ENCODE data around the gene HOXB8. TPM values are rescaled to one million over a fixed set of nuclear protein-coding genes. Genes with fewer than 3 reads are reported as not detected.
A peak's percentile ranks its signal among the peaks of the same experiment; 100 is the strongest.

Gene HOXB8
- total RNA-seq, 1 donor from 2014 or later: not detected

- intact Hi-C loops (cut with micrococcal nuclease): no loop called here
- no peak for DNase-seq
- H3K9me3 ChIP-seq (replicated peaks): no peaks in the 10 kb centered on the region
- H3K4me3 ChIP-seq: no peak overlapping the region
- H3K4me1 ChIP-seq: peaks cover 6% of the 10 kb centered on the region
- TF ChIP-seq, protein P1, sequence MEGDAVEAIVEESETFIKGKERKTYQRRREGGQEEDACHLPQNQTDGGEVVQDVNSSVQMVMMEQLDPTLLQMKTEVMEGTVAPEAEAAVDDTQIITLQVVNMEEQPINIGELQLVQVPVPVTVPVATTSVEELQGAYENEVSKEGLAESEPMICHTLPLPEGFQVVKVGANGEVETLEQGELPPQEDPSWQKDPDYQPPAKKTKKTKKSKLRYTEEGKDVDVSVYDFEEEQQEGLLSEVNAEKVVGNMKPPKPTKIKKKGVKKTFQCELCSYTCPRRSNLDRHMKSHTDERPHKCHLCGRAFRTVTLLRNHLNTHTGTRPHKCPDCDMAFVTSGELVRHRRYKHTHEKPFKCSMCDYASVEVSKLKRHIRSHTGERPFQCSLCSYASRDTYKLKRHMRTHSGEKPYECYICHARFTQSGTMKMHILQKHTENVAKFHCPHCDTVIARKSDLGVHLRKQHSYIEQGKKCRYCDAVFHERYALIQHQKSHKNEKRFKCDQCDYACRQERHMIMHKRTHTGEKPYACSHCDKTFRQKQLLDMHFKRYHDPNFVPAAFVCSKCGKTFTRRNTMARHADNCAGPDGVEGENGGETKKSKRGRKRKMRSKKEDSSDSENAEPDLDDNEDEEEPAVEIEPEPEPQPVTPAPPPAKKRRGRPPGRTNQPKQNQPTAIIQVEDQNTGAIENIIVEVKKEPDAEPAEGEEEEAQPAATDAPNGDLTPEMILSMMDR (IDR thresholded peaks at IDR 0.05; ENCODE audit: borderline replicate concordance): no peak
- peaks cover 100% of the 10 kb centered on the region for H3K27me3 ChIP-seq (ENCODE audit: low read depth)
- no peak overlapping the region for H3K27ac ChIP-seq (replicated peaks)
- no peaks in the 10 kb centered on the region for H3K36me3 ChIP-seq
Measured at GRCh38 chr17:48639982-48640857, 25.1 kb upstream of the HOXB8 start.

DNA sequence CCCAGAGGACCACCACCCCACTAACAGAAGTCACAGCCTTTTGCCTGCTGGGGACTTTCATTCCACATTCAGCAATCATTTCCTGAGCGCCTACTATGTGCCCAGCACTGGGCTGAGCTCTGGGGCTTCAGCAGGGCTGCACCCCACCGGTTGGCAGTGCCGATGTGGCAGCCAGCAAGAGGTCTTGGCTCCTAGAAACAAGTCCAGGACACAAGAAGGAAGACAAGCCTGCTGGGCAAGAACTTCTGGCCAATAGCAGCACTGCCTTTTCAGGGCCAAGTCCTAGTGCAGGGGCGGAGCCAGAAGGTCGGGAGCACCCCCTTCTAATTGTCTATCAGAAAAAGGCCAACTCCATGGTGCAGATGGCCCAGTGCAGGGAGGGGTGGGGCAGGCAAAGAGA, 24.0 kb upstream of the HOXB8 start:
- TF ChIP-seq, protein P1 (IDR thresholded peaks at IDR 0.05; ENCODE audit: borderline replicate concordance): no peak
- Histone ChIP-seq H3K27me3 (ENCODE audit: low read depth) (peaks cover 100% of the 10 kb centered on the region), H3K36me3 (no peaks in the 10 kb centered on the region), H3K4me3 (no peak overlapping the region), H3K9me3 (replicated peaks) (no peaks in the 10 kb centered on the region), H3K4me1 (peaks cover 6% of the 10 kb centered on the region), H3K27ac (replicated peaks) (no peak overlapping the region)
- no peak for DNase-seq
- intact Hi-C loops (cut with micrococcal nuclease): no loop called here

DNA sequence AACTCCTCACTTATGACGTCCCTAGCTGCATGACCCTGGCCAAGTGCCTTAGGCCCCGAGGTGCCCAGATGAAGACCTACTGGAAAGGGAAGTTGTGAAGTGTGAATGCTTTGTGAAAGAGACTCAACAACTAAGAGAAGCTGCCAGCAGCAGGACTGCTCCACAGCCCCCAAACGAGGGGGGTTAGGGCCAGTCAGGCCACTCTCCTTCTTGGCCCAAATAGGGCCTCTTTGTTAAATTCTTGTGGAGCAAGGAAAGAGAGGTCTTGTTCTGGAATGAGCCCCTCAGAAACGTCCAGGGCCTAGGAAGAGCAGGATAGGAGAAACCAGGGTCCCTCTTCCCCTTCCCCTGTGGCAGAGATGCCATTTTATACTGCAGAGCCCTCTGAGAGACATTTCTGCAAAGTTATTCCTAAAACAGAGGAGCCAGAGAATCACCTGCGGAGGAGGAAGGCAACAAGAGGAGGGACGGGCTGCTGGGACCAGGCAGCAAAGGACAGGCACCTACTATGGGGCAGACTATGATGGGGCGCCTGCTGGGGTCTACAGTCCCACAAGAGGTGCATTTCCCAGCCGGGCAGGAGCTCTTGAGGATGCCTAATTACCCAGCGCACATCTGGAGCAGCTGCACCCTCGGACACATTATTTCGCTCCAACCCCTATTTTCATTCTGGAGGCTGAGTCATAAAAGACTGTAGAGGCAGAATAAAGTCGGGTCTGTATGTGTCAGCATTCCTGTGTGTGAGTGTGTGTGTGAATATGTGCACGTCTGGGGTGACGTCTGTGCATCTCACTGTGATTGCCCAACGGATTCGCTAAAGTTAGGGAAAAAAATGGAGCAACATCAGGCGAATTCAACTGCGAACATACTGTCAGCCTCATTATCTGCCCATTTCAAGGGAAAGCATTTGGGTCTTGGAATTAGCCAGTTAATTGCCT, 22.5 kb upstream of the HOXB8 start:
- no peaks in the 10 kb centered on the region for H3K36me3 ChIP-seq
- intact Hi-C loops (cut with micrococcal nuclease): no loop called here
- H3K4me1 ChIP-seq: peaks cover 15% of the 10 kb centered on the region
- H3K9me3 ChIP-seq (replicated peaks): no peaks in the 10 kb centered on the region
- H3K27me3 ChIP-seq (ENCODE audit: low read depth): peaks cover 100% of the 10 kb centered on the region
- H3K27ac ChIP-seq (replicated peaks): no peak overlapping the region
- TF ChIP-seq, protein P1 (IDR thresholded peaks at IDR 0.05; ENCODE audit: borderline replicate concordance): no peak
- no peak for DNase-seq
- no peak overlapping the region for H3K4me3 ChIP-seq

DNA sequence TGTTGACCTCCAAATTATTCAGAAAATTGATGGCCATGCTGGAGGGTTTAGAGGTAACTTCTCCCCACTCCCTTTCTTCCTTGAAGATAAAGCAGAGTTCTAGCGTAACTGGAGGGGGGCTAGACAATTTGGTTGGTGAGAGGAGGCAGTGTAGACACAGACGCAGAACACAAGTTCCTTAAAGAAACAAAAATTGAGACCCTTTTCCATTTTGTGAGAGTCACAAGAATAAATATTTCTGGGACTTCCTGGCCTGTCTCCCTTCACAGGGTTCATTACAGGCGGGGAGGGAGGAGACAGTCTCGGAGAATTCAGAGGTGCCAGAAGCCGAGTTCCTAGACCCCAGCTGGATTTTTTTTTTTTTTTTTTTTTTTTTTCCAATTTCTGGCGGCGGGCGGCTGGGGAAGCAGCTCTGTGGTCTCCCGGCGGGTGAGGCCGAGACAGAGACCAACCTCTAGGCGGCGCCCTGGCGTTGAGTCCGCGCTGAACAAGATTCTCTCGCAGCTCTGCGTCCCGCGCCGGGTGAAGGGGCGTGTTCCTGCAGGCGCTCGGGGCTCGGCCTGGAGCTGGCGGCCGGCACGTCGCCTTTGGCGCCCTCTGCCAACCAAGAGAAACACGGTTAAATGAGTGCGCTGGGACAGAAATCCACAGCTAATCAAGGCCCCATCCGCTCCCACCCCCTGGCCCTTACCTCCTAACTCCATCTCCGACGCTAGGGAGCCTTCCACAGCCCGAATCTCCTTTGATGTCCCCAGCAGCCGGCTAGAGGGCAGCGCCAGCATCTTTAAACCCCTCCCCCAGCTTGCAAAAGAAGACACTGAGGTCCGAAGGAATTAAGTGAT, 21.3 kb upstream of the HOXB8 start:
- TF ChIP-seq, protein P1 (IDR thresholded peaks at IDR 0.05; ENCODE audit: borderline replicate concordance): peak; percentile 53
- Histone ChIP-seq H3K9me3 (replicated peaks) (no peaks in the 10 kb centered on the region), H3K4me1 (peaks cover 15% of the 10 kb centered on the region), H3K27ac (replicated peaks) (no peak overlapping the region), H3K4me3 (no peak overlapping the region), H3K27me3 (ENCODE audit: low read depth) (peaks cover 100% of the 10 kb centered on the region), H3K36me3 (no peaks in the 10 kb centered on the region)
- intact Hi-C loops (cut with micrococcal nuclease): no loop called here
- peak; percentile 47 for DNase-seq
